IPS DF 6.9 (cell line): ENCODE results near the gene FTMT.

Source experiments
- DNase-seq: peaks from one replicate; pipeline ENCODE4 v3.0.0-alpha.2; 2013; ENCODE audit warnings: low read depth, low spot score
- H3K27ac ChIP-seq: one replicate; pipeline ENCODE4 v1.5.1; 2013; ENCODE audit warnings: low read length, control low read depth
- H3K27me3 ChIP-seq: 2 replicates; pipeline ENCODE4 v1.6.1; 2013; ENCODE audit warnings: mild to moderate bottlenecking, low read length; ENCODE audit not compliant: control insufficient read depth, insufficient read depth
- H3K36me3 ChIP-seq: 2 replicates; pipeline ENCODE4 v1.6.1; 2013; ENCODE audit warnings: low read length; ENCODE audit not compliant: control insufficient read depth, insufficient read depth
- H3K4me1 ChIP-seq: 2 replicates; pipeline ENCODE4 v1.6.1; 2013; ENCODE audit warnings: low read length; ENCODE audit not compliant: control insufficient read depth, insufficient read depth
- H3K4me3 ChIP-seq: 2 replicates; pipeline ENCODE4 v1.5.1; 2013; ENCODE audit warnings: mild to moderate bottlenecking, low read length
- H3K9me3 ChIP-seq: 2 replicates; pipeline ENCODE4 v1.6.1; 2013; ENCODE audit warnings: low read length, inconsistent platforms; ENCODE audit not compliant: control insufficient read depth, insufficient read depth
- WGBS: extraction: QIAGEN DNeasy Blood & Tissue Kit; methylation state at CpG from one replicate; pipeline ENCODE4 v1.1.7; 2013; ENCODE audit warnings: mixed read lengths, missing lambda C conversion rate; ENCODE audit not compliant: insufficient read length, insufficient coverage; 5-methylcytosine and 5-hydroxymethylcytosine counted together

The FTMT gene

DNA sequence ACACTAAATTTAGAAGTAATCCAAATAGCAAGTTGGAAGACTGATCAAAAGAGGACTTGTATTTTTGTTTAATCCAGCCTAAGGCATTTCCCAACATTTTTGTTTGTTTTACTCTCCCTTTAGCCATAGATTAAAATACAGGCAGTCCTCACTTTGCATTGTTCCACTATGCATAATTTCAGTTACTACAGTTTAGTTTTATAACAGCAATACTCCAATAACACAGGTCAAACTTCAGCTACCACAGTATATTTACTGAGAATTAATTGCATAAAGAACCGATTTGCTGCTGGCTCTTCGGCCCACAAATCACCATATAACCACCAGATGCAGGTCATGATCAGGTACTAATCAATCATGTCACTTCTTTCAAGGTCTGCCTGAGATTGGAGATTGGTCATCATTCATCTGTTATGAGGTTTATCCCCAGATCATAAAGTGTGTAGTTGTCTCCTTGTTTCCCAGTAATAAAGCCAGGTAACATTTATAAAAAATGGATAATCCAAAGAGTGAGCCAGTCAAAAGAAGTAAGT lies 12.1 kb downstream of the FTMT start:
- no peaks in the 10 kb centered on the region for H3K4me1 ChIP-seq
- no peak overlapping the region for H3K27ac ChIP-seq
- DNase-seq: no peak
- no peaks in the 10 kb centered on the region for H3K27me3 ChIP-seq
- no peaks in the 10 kb centered on the region for H3K36me3 ChIP-seq
- WGBS: no CpG with 5 or more reads among the region's 2 CpGs
- no peaks in the 10 kb centered on the region for H3K9me3 ChIP-seq
- no peak overlapping the region for H3K4me3 ChIP-seq

DNA sequence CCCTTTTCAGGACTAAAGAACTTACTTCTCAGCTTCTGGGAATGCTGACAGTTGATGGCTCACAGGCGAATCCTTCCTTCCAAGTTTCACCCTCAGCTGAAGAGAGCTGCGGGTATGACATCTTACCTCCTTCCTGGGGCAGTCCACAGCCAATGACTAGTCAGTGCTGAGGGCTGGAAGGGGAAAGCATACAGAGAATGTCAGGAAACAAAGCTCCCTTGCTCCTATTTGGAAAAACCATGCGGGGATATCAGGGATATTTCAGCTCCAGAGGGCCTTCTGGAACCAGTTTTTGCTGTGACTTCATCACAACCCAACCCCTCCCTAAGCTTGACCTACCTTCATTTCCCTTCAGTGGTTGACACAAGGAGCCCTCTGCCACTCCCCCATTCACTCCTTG lies 15.7 kb downstream of the FTMT start:
- DNase-seq: no peak
- Histone ChIP-seq H3K4me1 (no peaks in the 10 kb centered on the region), H3K9me3 (no peaks in the 10 kb centered on the region), H3K36me3 (no peaks in the 10 kb centered on the region), H3K27ac (no peak overlapping the region), H3K4me3 (no peak overlapping the region), H3K27me3 (no peaks in the 10 kb centered on the region)
- no CpG with 5 or more reads among the region's 3 CpGs for WGBS

DNA sequence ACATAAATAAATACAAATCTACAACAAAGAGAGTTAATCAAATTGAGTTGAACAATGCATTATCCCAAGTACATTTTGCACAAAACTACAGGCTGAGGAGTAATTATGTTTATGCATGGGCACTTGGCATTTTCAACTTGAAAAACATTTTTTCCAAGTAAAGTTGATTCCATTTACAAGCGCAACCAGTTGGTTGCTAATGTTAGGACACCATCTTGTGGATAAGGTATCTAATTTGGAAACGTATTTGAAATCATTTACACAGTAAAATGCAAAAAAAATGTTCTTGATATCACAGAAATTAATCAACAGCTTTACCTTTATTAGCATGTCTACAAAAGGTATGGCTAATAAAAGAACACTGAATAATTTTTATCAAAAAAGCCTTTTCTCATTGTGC lies 18.8 kb downstream of the FTMT start:
- no peak for DNase-seq
- Histone ChIP-seq H3K4me1 (no peaks in the 10 kb centered on the region), H3K36me3 (no peaks in the 10 kb centered on the region), H3K27ac (no peak overlapping the region), H3K9me3 (no peaks in the 10 kb centered on the region), H3K27me3 (no peaks in the 10 kb centered on the region), H3K4me3 (no peak overlapping the region)
- no CpG with 5 or more reads among the region's 2 CpGs for WGBS

DNA sequence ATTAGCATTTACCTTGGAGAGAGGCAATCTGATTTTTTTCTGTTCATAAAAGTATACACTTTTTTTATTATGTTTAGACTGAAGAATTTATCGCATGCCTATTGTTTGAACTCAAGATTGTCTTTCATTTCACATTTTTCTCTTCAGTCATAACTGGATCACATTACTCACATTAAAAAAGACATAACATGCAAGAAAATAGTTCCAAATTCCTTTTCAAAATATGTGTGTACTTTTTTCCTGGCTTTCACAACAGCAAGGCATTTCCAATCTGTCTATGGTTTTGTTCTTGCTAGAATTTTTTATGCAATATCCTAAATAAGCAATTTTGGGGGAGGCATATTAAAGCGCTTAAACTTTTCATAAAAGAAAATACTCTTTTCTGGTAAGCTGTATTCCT lies 21.2 kb downstream of the FTMT start:
- Histone ChIP-seq H3K9me3 (no peaks in the 10 kb centered on the region), H3K36me3 (no peaks in the 10 kb centered on the region), H3K27ac (no peak overlapping the region), H3K4me1 (no peaks in the 10 kb centered on the region), H3K27me3 (no peaks in the 10 kb centered on the region), H3K4me3 (no peak overlapping the region)
- WGBS: no CpG with 5 or more reads among the region's 2 CpGs
- no peak for DNase-seq

DNA sequence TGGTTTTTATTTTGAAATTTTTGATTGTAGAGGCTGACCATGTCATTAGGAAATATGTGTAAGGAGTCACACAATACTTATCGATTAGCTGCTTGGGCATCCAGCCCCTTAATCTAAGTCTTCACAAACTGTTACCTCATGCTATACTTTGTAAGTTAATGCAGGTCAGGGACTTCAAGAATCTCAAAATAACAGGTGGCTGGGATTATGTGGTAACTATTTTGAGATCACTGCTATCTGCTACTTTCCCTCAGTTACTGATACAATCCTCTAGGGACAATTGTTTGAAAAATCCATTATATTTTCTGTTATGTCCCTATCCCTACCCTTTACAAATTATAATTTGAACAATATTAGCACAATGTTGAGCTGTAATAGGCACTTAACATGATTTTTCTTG lies 21.7 kb downstream of the FTMT start:
- no CpG with 5 or more reads among the region's 1 CpG for WGBS
- no peaks in the 10 kb centered on the region for H3K36me3 ChIP-seq

DNA sequence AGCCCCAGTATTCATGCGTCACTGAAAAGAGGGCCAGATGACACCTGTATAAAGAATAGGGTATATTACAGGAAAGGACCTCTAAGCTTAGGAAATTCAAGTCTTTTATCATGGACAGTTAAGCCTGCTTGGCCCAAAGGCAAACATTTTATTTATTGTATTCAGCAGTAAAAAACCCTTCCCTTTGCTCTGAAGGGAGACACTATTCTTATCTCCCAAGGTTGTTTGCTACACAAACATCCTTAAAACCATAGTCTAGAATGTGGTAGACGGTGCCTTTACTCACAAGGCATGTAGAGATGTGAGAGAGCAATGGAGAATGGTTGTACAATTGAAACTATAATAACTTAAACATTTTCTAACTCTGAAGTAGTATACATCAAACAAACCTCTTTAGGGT lies 33.9 kb downstream of the FTMT start:
- Histone ChIP-seq H3K27me3 (no peaks in the 10 kb centered on the region), H3K9me3 (no peaks in the 10 kb centered on the region), H3K4me3 (no peak overlapping the region), H3K4me1 (no peaks in the 10 kb centered on the region), H3K27ac (no peak overlapping the region), H3K36me3 (no peaks in the 10 kb centered on the region)
- WGBS: no CpG with 5 or more reads among the region's 2 CpGs
- DNase-seq: no peak

More for the DNA sequence above, 21.7 kb downstream of the FTMT start:
- no peak for DNase-seq
- no peaks in the 10 kb centered on the region for H3K27me3 ChIP-seq
- no peaks in the 10 kb centered on the region for H3K4me1 ChIP-seq
- no peak overlapping the region for H3K27ac ChIP-seq
- no peaks in the 10 kb centered on the region for H3K9me3 ChIP-seq
- H3K4me3 ChIP-seq: no peak overlapping the region

DNA sequence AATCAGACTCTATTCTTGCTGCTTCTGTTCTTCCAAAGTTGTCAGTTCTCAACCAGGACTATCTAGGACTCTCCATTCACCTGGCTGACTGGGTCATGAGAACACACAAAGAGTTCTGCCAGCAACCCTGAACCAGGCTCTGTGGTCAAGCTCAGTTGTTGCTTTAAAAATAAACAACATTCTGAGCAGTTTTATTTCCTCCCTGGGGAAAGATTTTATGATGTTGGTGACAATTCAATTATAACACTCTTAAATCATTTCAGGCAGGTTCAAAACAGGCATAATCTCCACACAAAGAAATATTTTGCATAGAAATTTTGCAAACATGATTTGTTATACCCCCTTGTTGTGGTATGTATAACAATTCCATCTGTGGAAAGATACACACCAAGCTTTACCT lies 36.0 kb downstream of the FTMT start:
- H3K9me3 ChIP-seq: no peaks in the 10 kb centered on the region
- H3K27me3 ChIP-seq: no peaks in the 10 kb centered on the region
- no peak overlapping the region for H3K27ac ChIP-seq
- no peak overlapping the region for H3K4me3 ChIP-seq
- no peak for DNase-seq
- H3K36me3 ChIP-seq: no peaks in the 10 kb centered on the region
- no peaks in the 10 kb centered on the region for H3K4me1 ChIP-seq

DNA sequence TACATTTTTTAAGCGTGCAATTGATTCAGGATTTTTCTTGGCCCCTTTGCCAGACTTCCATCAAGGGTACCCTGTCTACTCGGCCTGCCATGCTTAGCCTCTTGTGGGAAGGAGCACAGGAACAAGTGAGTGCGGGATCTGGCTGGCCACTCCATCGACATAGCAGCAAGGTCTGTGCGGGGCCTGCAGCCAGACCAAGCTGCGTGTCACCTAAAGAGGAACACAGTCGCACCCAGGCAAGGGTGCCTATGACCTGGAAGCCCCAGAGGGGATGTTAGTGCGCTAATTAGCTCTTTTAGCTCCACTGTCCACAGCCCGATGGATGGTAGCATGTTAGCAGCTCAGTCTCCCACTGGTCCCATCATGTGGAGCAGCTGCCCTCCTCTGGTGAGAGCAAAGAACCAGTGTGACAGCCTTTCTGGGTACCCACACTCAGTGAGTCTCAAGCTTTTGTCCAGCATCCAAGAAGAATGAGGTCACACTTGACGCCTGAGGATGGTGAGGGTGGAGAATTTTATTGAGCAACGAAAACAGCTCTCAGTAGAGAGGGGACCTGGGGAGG lies 38.7 kb downstream of the FTMT start:
- DNase-seq: no peak
- H3K36me3 ChIP-seq: no peaks in the 10 kb centered on the region
- no peaks in the 10 kb centered on the region for H3K9me3 ChIP-seq
- no peaks in the 10 kb centered on the region for H3K4me1 ChIP-seq
- no peaks in the 10 kb centered on the region for H3K27me3 ChIP-seq
- no peak overlapping the region for H3K4me3 ChIP-seq
- H3K27ac ChIP-seq: no peak overlapping the region
- no CpG with 5 or more reads among the region's 11 CpGs for WGBS

DNA sequence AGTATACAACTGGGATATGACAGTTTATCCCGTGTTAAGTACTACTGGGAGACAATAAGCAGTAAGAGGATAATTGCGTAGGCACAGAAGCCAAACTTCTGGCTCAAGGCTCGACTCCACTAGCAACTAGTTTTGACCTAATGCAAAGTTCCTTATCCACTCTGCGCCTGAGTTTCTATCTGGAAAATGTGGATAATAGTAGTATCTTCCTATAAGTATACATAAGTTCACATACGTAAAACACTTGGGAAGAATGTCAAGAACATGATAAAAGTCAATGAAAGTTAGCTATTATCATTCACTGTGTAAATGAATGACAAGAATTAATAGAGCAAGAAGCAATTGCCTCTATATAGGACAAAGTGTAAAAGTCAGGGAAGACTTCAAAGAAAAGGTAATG lies 45.7 kb downstream of the FTMT start:
- WGBS: no CpG with 5 or more reads among the region's 5 CpGs

DNA sequence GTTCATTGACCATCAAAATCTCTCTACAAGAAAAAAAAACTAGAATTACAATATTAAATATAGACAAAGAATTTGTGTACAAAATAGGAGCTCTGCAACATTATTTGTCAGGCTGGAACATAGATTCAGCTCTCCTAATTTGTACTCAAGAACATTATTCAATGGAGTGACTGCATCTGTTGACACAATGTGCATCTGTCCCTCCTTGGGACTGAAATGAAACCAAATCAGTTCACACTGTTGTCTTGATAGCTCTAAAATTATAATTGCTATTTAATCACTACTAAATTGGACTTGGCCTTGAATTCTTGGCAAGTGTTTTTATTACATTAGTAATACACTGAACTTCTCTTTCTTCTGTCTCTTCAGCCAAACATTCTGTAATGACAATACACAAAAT lies 47.7 kb downstream of the FTMT start:
- Histone ChIP-seq H3K27me3 (no peaks in the 10 kb centered on the region), H3K4me3 (no peak overlapping the region), H3K27ac (no peak overlapping the region), H3K4me1 (no peaks in the 10 kb centered on the region), H3K36me3 (no peaks in the 10 kb centered on the region), H3K9me3 (no peaks in the 10 kb centered on the region)
- DNase-seq: no peak

More for the DNA sequence above, 45.7 kb downstream of the FTMT start:
- Histone ChIP-seq H3K36me3 (no peaks in the 10 kb centered on the region), H3K4me1 (no peaks in the 10 kb centered on the region), H3K27me3 (no peaks in the 10 kb centered on the region), H3K9me3 (no peaks in the 10 kb centered on the region), H3K27ac (no peak overlapping the region), H3K4me3 (no peak overlapping the region)
- DNase-seq: no peak
